ENCODE data around the gene FGFR3.

Gene FGFR3

GRCh38 chr4:1779588-1780382, 13.3 kb upstream of the FGFR3 start:
- no peaks in the 10 kb centered on the region for H3K36me3 ChIP-seq (ENCODE audit: insufficient read depth, low read length)

GRCh38 chr4:1780435-1780834, 12.7 kb upstream of the FGFR3 start:
- Histone ChIP-seq H3K27me3 (ENCODE audit: insufficient read depth, low read length) (no peaks in the 10 kb centered on the region), H3K36me3 (ENCODE audit: insufficient read depth, low read length) (no peaks in the 10 kb centered on the region), H2AFZ (ENCODE audit: low read depth, low read length) (no peak overlapping the region), H3K4me1 (ENCODE audit: insufficient read depth, low read length) (peaks cover 64% of the 10 kb centered on the region), H3K9me3 (ENCODE audit: low read length) (no peaks in the 10 kb centered on the region), H3K4me3 (ENCODE audit: low read length) (no peak overlapping the region)

More at GRCh38 chr4:1779588-1780382, 13.3 kb upstream of the FGFR3 start:
- H2AFZ ChIP-seq (ENCODE audit: low read depth, low read length): no peak overlapping the region
- H3K27me3 ChIP-seq (ENCODE audit: insufficient read depth, low read length): no peaks in the 10 kb centered on the region
- no peak overlapping the region for H3K4me3 ChIP-seq (ENCODE audit: low read length)
- peaks cover 59% of the 10 kb centered on the region for H3K4me1 ChIP-seq (ENCODE audit: insufficient read depth, low read length)
- no peaks in the 10 kb centered on the region for H3K9me3 ChIP-seq (ENCODE audit: low read length)

DNA sequence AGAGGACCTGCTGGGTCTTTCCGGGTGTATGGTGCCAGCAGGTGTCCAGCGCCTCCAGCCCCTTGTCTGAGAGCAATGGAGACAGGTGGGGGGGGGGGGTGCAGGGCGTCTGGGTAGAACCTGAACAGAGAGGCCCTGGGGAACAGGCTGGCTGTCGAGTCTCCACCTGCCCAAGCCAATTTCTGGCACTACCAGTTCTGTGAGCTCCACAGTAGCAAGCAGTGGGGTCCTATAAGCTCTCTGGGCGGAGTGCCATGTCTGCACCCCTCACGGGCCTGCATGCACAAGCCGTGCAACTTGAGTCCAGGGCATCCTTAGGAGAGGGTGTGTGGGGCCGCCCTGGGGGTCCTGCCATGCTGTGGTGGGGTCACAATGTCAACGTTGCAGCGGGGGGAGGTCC, 10.1 kb upstream of the FGFR3 start:
- no peaks in the 10 kb centered on the region for H3K9me3 ChIP-seq (ENCODE audit: low read length)
- peaks cover 4% of the 10 kb centered on the region for H3K27me3 ChIP-seq (ENCODE audit: insufficient read depth, low read length)
- no peak overlapping the region for H3K4me3 ChIP-seq (ENCODE audit: low read length)
- H2AFZ ChIP-seq (ENCODE audit: low read depth, low read length): no peak overlapping the region
- peaks cover 55% of the 10 kb centered on the region for H3K4me1 ChIP-seq (ENCODE audit: insufficient read depth, low read length)
- no peaks in the 10 kb centered on the region for H3K36me3 ChIP-seq (ENCODE audit: insufficient read depth, low read length)

DNA sequence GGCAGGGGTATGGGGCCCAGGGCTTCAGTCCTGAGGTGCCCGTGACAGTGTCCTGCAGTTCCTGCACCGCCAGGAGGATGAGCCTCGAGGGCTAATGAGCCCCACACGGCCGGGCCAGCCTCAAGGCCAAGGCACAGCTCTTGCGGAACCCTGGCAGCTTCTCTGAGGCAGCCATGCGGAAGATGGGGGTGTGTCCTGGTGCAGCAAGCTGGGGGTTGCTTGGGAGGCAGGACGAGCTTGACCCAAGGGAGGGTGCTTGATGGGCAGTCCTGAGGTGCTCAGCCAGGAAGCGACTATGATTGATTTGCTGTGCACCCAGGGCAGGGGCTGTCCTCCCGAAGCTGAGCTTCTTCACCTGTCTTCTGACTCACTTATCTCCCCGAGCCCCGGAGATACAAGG, 9.1 kb upstream of the FGFR3 start:
- Histone ChIP-seq H3K27me3 (ENCODE audit: insufficient read depth, low read length) (peaks cover 4% of the 10 kb centered on the region), H3K36me3 (ENCODE audit: insufficient read depth, low read length) (no peaks in the 10 kb centered on the region), H3K4me3 (ENCODE audit: low read length) (no peak overlapping the region), H2AFZ (ENCODE audit: low read depth, low read length) (no peak overlapping the region), H3K4me1 (ENCODE audit: insufficient read depth, low read length) (peaks cover 52% of the 10 kb centered on the region), H3K9me3 (ENCODE audit: low read length) (no peaks in the 10 kb centered on the region)

- H3K9me3 ChIP-seq (ENCODE audit: low read length): no peaks in the 10 kb centered on the region
- no peak overlapping the region for H2AFZ ChIP-seq (ENCODE audit: low read depth, low read length)
- H3K27me3 ChIP-seq (ENCODE audit: insufficient read depth, low read length): peaks cover 4% of the 10 kb centered on the region
- peaks cover 47% of the 10 kb centered on the region for H3K4me1 ChIP-seq (ENCODE audit: insufficient read depth, low read length)
- no peaks in the 10 kb centered on the region for H3K36me3 ChIP-seq (ENCODE audit: insufficient read depth, low read length)
- no peak overlapping the region for H3K4me3 ChIP-seq (ENCODE audit: low read length)
Observed at GRCh38 chr4:1784395-1784788, 8.7 kb upstream of the FGFR3 start.

GRCh38 chr4:1784789-1785591, 8.1 kb upstream of the FGFR3 start:
- Histone ChIP-seq H3K9me3 (ENCODE audit: low read length) (no peaks in the 10 kb centered on the region), H3K4me1 (ENCODE audit: insufficient read depth, low read length) (peaks cover 41% of the 10 kb centered on the region), H2AFZ (ENCODE audit: low read depth, low read length) (no peak overlapping the region), H3K4me3 (ENCODE audit: low read length) (no peak overlapping the region), H3K27me3 (ENCODE audit: insufficient read depth, low read length) (peaks cover 4% of the 10 kb centered on the region), H3K36me3 (ENCODE audit: insufficient read depth, low read length) (no peaks in the 10 kb centered on the region)

DNA sequence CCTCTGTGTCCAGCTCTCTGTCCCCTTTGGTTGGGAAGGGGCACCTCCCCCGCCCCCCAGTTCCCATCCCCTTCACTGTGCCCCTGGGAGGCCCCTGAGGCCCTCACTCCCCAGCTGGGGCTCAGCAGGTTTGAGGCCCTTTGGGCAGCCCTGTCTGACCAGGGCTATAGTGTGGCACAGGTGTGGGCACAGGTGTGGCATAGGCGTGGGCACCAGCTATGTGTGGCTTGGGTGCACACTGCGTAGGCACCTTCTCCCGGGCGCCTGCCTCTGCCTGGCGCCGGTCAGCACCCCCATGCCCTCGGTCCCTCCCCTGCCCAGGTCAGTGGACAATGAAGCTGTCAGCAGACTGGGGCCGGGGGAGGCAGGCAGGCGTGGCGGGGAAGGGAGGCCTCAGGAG, 7.5 kb upstream of the FGFR3 start:
- no peak overlapping the region for H2AFZ ChIP-seq (ENCODE audit: low read depth, low read length)
- peaks cover 38% of the 10 kb centered on the region for H3K4me1 ChIP-seq (ENCODE audit: insufficient read depth, low read length)
- H3K27me3 ChIP-seq (ENCODE audit: insufficient read depth, low read length): peaks cover 4% of the 10 kb centered on the region
- H3K4me3 ChIP-seq (ENCODE audit: low read length): no peak overlapping the region
- no peaks in the 10 kb centered on the region for H3K36me3 ChIP-seq (ENCODE audit: insufficient read depth, low read length)
- no peaks in the 10 kb centered on the region for H3K9me3 ChIP-seq (ENCODE audit: low read length)

GRCh38 chr4:1786544-1787362, 6.3 kb upstream of the FGFR3 start:
- Histone ChIP-seq H3K9me3 (ENCODE audit: low read length) (no peaks in the 10 kb centered on the region), H3K4me1 (ENCODE audit: insufficient read depth, low read length) (peaks cover 38% of the 10 kb centered on the region), H3K36me3 (ENCODE audit: insufficient read depth, low read length) (no peaks in the 10 kb centered on the region)

GRCh38 chr4:1787411-1788077, 5.5 kb upstream of the FGFR3 start:
- Histone ChIP-seq H2AFZ (ENCODE audit: low read depth, low read length) (no peak overlapping the region), H3K27me3 (ENCODE audit: insufficient read depth, low read length) (peaks cover 7% of the 10 kb centered on the region), H3K4me3 (ENCODE audit: low read length) (no peak overlapping the region), H3K36me3 (ENCODE audit: insufficient read depth, low read length) (no peaks in the 10 kb centered on the region), H3K9me3 (ENCODE audit: low read length) (no peaks in the 10 kb centered on the region), H3K4me1 (ENCODE audit: insufficient read depth, low read length) (peaks cover 38% of the 10 kb centered on the region)

More at GRCh38 chr4:1786544-1787362, 6.3 kb upstream of the FGFR3 start:
- H2AFZ ChIP-seq (ENCODE audit: low read depth, low read length): no peak overlapping the region
- H3K4me3 ChIP-seq (ENCODE audit: low read length): no peak overlapping the region
- H3K27me3 ChIP-seq (ENCODE audit: insufficient read depth, low read length): peaks cover 7% of the 10 kb centered on the region

DNA sequence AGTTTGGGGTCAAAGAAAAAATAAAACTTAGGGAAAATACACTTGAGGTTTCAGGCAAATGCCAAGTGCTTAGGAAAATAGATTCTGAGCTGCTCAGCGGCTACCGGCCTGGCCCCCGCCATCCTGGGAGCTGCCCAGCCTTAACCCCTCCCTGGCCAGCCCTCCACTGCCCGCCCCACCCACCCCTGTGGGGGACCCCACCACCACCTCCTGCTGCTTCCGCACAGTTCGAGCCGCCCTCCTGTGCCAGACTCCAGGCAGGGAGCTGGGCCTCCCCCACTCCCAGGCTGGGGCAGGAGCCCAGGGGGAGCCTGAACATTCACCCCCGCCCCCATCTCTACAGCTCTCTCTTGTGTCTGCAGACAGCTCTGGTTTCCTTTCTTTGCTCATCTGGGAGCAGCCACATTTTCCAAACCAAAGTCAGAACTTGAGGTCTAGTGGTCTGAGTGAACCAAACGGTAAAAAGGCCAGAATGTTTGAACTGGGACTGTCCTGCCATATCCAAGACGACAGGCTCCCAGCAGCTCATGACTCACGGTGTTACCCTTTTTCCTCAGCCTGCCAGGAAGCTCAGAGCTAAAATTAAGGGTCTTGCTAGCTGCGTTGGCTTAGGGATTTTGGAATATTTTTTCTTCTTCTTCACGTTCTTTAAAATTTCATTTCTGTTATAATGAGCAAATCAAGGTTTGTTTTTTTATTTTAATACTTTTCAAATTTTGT, 4.7 kb upstream of the FGFR3 start:
- H3K4me3 ChIP-seq (ENCODE audit: low read length): no peak overlapping the region
- peaks cover 38% of the 10 kb centered on the region for H3K4me1 ChIP-seq (ENCODE audit: insufficient read depth, low read length)
- H3K9me3 ChIP-seq (ENCODE audit: low read length): no peaks in the 10 kb centered on the region
- H3K36me3 ChIP-seq (ENCODE audit: insufficient read depth, low read length): no peaks in the 10 kb centered on the region
- H2AFZ ChIP-seq (ENCODE audit: low read depth, low read length): no peak overlapping the region
- peaks cover 7% of the 10 kb centered on the region for H3K27me3 ChIP-seq (ENCODE audit: insufficient read depth, low read length)

- no peaks in the 10 kb centered on the region for H3K36me3 ChIP-seq (ENCODE audit: insufficient read depth, low read length)
- peaks cover 32% of the 10 kb centered on the region for H3K4me1 ChIP-seq (ENCODE audit: insufficient read depth, low read length)
- no peak overlapping the region for H2AFZ ChIP-seq (ENCODE audit: low read depth, low read length)
- H3K4me3 ChIP-seq (ENCODE audit: low read length): no peak overlapping the region
- H3K27me3 ChIP-seq (ENCODE audit: insufficient read depth, low read length): peaks cover 7% of the 10 kb centered on the region
- no peaks in the 10 kb centered on the region for H3K9me3 ChIP-seq (ENCODE audit: low read length)
Observed at GRCh38 chr4:1789552-1789951, 3.5 kb upstream of the FGFR3 start.

- Histone ChIP-seq H3K36me3 (ENCODE audit: insufficient read depth, low read length) (no peaks in the 10 kb centered on the region), H3K27me3 (ENCODE audit: insufficient read depth, low read length) (peaks cover 7% of the 10 kb centered on the region), H2AFZ (ENCODE audit: low read depth, low read length) (no peak overlapping the region), H3K4me1 (ENCODE audit: insufficient read depth, low read length) (peaks cover 27% of the 10 kb centered on the region), H3K4me3 (ENCODE audit: low read length) (no peak overlapping the region), H3K9me3 (ENCODE audit: low read length) (no peaks in the 10 kb centered on the region)
Observed at GRCh38 chr4:1790005-1790404, 3.1 kb upstream of the FGFR3 start.
